Transverse colon (tissue), 4 donors: Measurements from ENCODE around the gene DLAT.

Experiments
- EP300 ChIP-seq: sonication (generic); formaldehyde crosslinking; IDR thresholded peaks from one replicate; pipeline ENCODE4 v1.6.1; 2017; ENCODE audit warnings: antibody characterized with exemption, low read depth
- POLR2A ChIP-seq: fragments of 450-650 bp; IDR thresholded peaks from one replicate; pipeline ENCODE4 v1.6.1; 2016; ENCODE audit warnings: antibody characterized with exemption, mild to moderate bottlenecking, moderate library complexity
- POLR2AphosphoS5 ChIP-seq, 3 donors: sonication (generic); formaldehyde crosslinking; IDR thresholded peaks; one replicate each; pipeline ENCODE4 v1.6.1; 2016; ENCODE audit warnings: antibody characterized with exemption in 3 of 3
- TF ChIP-seq, protein P1 (sequence below), 5 experiments: fragments of 200-600 bp in 3 of 5; fragments of 450-650 bp in 2 of 5; sonication (generic) in 3 of 5; IDR thresholded peaks; 1 replicate in 2 of 5; 2 replicates in 3 of 5; pipeline ENCODE4 v1.5.1; 2016 to 2017; ENCODE audit warnings: antibody characterized with exemption in 5 of 5, inconsistent platforms in 3 of 5, mild to moderate bottlenecking in 2 of 5, moderate library complexity in 1 of 5

DNA sequence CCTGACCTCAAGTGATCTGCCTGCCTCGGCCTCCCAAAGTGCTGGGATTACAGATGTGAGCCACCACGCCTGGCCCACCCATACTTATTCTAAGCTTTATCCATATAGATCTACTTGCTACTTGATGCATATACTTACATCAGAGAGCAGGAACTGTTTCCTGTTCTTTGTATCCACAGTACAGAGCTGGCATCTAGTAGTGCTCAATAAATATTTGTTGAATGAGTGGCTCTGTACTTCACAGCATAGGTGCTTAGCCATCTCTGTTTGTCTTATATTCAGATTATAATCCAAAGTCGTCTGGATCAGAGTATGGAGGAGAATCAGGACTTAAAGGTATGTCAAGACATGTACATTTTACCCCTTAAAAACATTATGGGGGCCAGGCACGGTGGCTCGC lies 38.6 kb upstream of the DLAT start:
- TF ChIP-seq, protein P1, sequence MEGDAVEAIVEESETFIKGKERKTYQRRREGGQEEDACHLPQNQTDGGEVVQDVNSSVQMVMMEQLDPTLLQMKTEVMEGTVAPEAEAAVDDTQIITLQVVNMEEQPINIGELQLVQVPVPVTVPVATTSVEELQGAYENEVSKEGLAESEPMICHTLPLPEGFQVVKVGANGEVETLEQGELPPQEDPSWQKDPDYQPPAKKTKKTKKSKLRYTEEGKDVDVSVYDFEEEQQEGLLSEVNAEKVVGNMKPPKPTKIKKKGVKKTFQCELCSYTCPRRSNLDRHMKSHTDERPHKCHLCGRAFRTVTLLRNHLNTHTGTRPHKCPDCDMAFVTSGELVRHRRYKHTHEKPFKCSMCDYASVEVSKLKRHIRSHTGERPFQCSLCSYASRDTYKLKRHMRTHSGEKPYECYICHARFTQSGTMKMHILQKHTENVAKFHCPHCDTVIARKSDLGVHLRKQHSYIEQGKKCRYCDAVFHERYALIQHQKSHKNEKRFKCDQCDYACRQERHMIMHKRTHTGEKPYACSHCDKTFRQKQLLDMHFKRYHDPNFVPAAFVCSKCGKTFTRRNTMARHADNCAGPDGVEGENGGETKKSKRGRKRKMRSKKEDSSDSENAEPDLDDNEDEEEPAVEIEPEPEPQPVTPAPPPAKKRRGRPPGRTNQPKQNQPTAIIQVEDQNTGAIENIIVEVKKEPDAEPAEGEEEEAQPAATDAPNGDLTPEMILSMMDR (IDR thresholded peaks at IDR 0.05) = no peak
- TF ChIP-seq POLR2A (no peak), POLR2AphosphoS5 (IDR thresholded peaks at IDR 0.05) (no peak), EP300 (no peak)
